ENCODE data around the gene FHIT. TPM values are rescaled to one million over a fixed set of nuclear protein-coding genes. Genes with fewer than 3 reads are reported as not detected.

FHIT gene
- total and polyA plus RNA-seq, 9 donors: 5.1 to 11.8 (median 9.5) TPM

GRCh38 chr3:60215946-60216345, 1035.3 kb downstream of the FHIT start:
- H3K9me3 ChIP-seq: no peaks in the 10 kb centered on the region
- H3K4me1 ChIP-seq (ENCODE audit: insufficient read depth): peaks cover 3% of the 10 kb centered on the region
- no peak overlapping the region for H3K27ac ChIP-seq
- no peaks in the 10 kb centered on the region for H3K27me3 ChIP-seq
- no peak overlapping the region for H3K4me3 ChIP-seq
- H3K36me3 ChIP-seq: no peaks in the 10 kb centered on the region
- DNase-seq: no peak
- intact Hi-C loops (cut with DNase I): no loop called here
- 66 to 75% (median 70%) methylated on average over 1 of the region's 1 CpG for WGBS, 3 donors
- no peak for TF ChIP-seq CTCF (IDR thresholded peaks at IDR 0.05)
- TF ChIP-seq EP300 (IDR thresholded peaks at IDR 0.05): no peak
- TF ChIP-seq POLR2A (IDR thresholded peaks at IDR 0.05): no peak

GRCh38 chr3:60207905-60208304, 1043.3 kb downstream of the FHIT start:
- no peaks in the 10 kb centered on the region for H3K4me1 ChIP-seq (ENCODE audit: insufficient read depth)
- no peak overlapping the region for H3K27ac ChIP-seq
- TF ChIP-seq POLR2A (IDR thresholded peaks at IDR 0.05): no peak
- TF ChIP-seq EP300 (IDR thresholded peaks at IDR 0.05): no peak
- TF ChIP-seq CTCF (IDR thresholded peaks at IDR 0.05): no peak
- no peaks in the 10 kb centered on the region for H3K9me3 ChIP-seq
- H3K4me3 ChIP-seq: no peak overlapping the region
- WGBS, 3 donors: 81 to 90% (median 82%) methylated on average over 2 of the region's 2 CpGs
- no peak for DNase-seq
- H3K27me3 ChIP-seq: no peaks in the 10 kb centered on the region
- intact Hi-C loops (cut with DNase I): no loop called here
- no peaks in the 10 kb centered on the region for H3K36me3 ChIP-seq

DNA sequence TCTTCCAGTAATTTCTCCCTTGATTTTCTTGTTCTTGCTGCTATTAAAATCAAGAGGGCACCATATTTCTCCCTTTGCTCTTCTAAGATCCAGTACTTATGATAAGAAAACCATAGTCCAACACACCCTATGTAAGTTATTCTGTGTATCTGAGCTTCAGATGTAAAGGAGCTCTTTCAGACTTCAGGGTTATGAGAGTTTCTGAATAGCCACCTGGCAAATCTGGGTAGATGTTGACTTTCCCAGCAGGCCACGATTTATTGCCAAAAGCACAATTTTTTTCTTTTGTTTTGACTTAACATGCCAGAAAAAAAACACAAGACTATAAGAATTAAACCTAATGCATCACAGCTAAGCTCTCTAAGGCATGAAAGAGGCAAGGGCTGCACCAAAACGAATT, 1045.0 kb downstream of the FHIT start:
- DNase-seq: no peak
- Histone ChIP-seq H3K36me3 (no peaks in the 10 kb centered on the region), H3K27me3 (no peaks in the 10 kb centered on the region), H3K4me3 (no peak overlapping the region), H3K27ac (no peak overlapping the region), H3K4me1 (ENCODE audit: insufficient read depth) (no peaks in the 10 kb centered on the region), H3K9me3 (no peaks in the 10 kb centered on the region)
- intact Hi-C loops (cut with DNase I): no loop called here
- TF ChIP-seq POLR2A (IDR thresholded peaks at IDR 0.05): no peak
- TF ChIP-seq EP300 (IDR thresholded peaks at IDR 0.05): no peak
- TF ChIP-seq CTCF (IDR thresholded peaks at IDR 0.05): no peak
- WGBS, 3 donors: 4 to 31% (median 15%) methylated on average over 2 of the region's 2 CpGs

- H3K4me3 ChIP-seq: no peak overlapping the region
- intact Hi-C loops (cut with DNase I): no loop called here
- 75 to 80% (median 76%) methylated on average over 3 of the region's 3 CpGs for WGBS, 3 donors
- no peaks in the 10 kb centered on the region for H3K36me3 ChIP-seq
- DNase-seq: no peak
- H3K4me1 ChIP-seq (ENCODE audit: insufficient read depth): no peaks in the 10 kb centered on the region
- TF ChIP-seq POLR2A (IDR thresholded peaks at IDR 0.05) (no peak), CTCF (IDR thresholded peaks at IDR 0.05) (no peak), EP300 (IDR thresholded peaks at IDR 0.05) (no peak)
- H3K27ac ChIP-seq: no peak overlapping the region
- H3K27me3 ChIP-seq: no peaks in the 10 kb centered on the region
- no peaks in the 10 kb centered on the region for H3K9me3 ChIP-seq
These were observed 1049.1 kb downstream of the FHIT start for GRCh38 chr3:60202052-60202726.

Data from ovary (tissue), 9 donors.